Measurements from ENCODE around the gene DVL1.

DVL1 gene

GRCh38 chr1:1295154-1295923 lies 53.9 kb downstream of the DVL1 start:
- no peak for DNase-seq

- DNase-seq = no peak
Measured at GRCh38 chr1:1294250-1294890, 54.8 kb downstream of the DVL1 start.

GRCh38 chr1:1293263-1294249 lies 55.7 kb downstream of the DVL1 start:
- no peak for DNase-seq

GRCh38 chr1:1292851-1293250 lies 56.4 kb downstream of the DVL1 start:
- DNase-seq = no peak

GRCh38 chr1:1292442-1292779 lies 56.8 kb downstream of the DVL1 start:
- DNase-seq = no peak

GRCh38 chr1:1291548-1292441 lies 57.4 kb downstream of the DVL1 start:
- peak; percentile 64 for DNase-seq

- DNase-seq = peak; percentile 55
Measured at GRCh38 chr1:1291023-1291528, 58.1 kb downstream of the DVL1 start.

GRCh38 chr1:1290238-1290731 lies 58.9 kb downstream of the DVL1 start:
- peak; percentile 51 for DNase-seq

GRCh38 chr1:1287288-1288110 lies 61.7 kb downstream of the DVL1 start:
- peak; percentile 12 for DNase-seq

- no peak for DNase-seq
Measured at GRCh38 chr1:1286313-1287261, 62.6 kb downstream of the DVL1 start.

- DNase-seq = no peak
Measured at GRCh38 chr1:1285611-1286311, 63.5 kb downstream of the DVL1 start.
